Measurements from ENCODE around the gene CC2D1A. TPM values are rescaled to one million over a fixed set of nuclear protein-coding genes. Genes with fewer than 3 reads are reported as not detected.

The CC2D1A gene
- 10 to 100 TPM; 35.5 to 52.1 TPM for total RNA-seq

GRCh38 chr19:13905634-13906520 is at the start of gene CC2D1A, which contains the start of gene BRME1:
TSS of gene CC2D1A (plus strand) at chr19:13906201. CDS start at chr19:13906442, 241 bp downstream.
TSS of gene BRME1 (minus strand) at chr19:13906117. CDS start at chr19:13904892, 1,225 bp downstream.
- WGBS, 2 donors, result 3 to 44% methylated on average over 5 to 63 of the region's 86 CpGs
- H3K36me3 ChIP-seq (replicated peaks in 1 of 2; ENCODE audit: insufficient read depth in 1 of 2, low read depth in 2 of 2), result no peaks in the 10 kb centered on the region
- TF ChIP-seq POLR2A (IDR thresholded peaks at IDR 0.05) (peak in 2 of 3 donors; percentile 70 to 75), CTCF (IDR thresholded peaks at IDR 0.05) (peak in 1 of 7 experiments; percentile 25)
- DNase-seq, result peak; percentile 96 to 97 (median 97)
- H3K9me3 ChIP-seq, result no peaks in the 10 kb centered on the region
- intact Hi-C loops (cut with DNase I), result no loop called here
- peak; percentile 98 for ATAC-seq
- H3K4me1 ChIP-seq, result peaks cover 39% of the 10 kb centered on the region
- peak within 1 kb of the TSS; percentile 63 to 90 (median 78) for H3K27ac ChIP-seq
- H3K27me3 ChIP-seq, result no peaks in the 10 kb centered on the region
- peak within 1 kb of the TSS; percentile 46 to 77 for H3K4me3 ChIP-seq

GRCh38 chr19:13856497-13856896 is 49.5 kb upstream of the CC2D1A start:
- H3K36me3 ChIP-seq (replicated peaks in 1 of 2; ENCODE audit: insufficient read depth in 1 of 2, low read depth in 2 of 2), result no peaks in the 10 kb centered on the region
- no peak for TF ChIP-seq CTCF (IDR thresholded peaks at IDR 0.05)
- no peak for TF ChIP-seq POLR2A (IDR thresholded peaks at IDR 0.05)
- H3K27ac ChIP-seq, result no peak overlapping the region
- no peak for ATAC-seq
- H3K27me3 ChIP-seq, result no peaks in the 10 kb centered on the region
- intact Hi-C loops (cut with DNase I), result no loop called here
- no peak for DNase-seq
- no peaks in the 10 kb centered on the region for H3K9me3 ChIP-seq
- no peak overlapping the region for H3K4me3 ChIP-seq
- peaks cover 6% of the 10 kb centered on the region for H3K4me1 ChIP-seq
- WGBS, 2 donors, result 17 to 42% methylated on average over 2 of the region's 2 CpGs

GRCh38 chr19:13859361-13859880 is 46.6 kb upstream of the CC2D1A start:
- intact Hi-C loops (cut with DNase I), result no loop called here
- Histone ChIP-seq H3K36me3 (replicated peaks in 1 of 2; ENCODE audit: insufficient read depth in 1 of 2, low read depth in 2 of 2) (no peaks in the 10 kb centered on the region), H3K4me1 (peaks cover 14% of the 10 kb centered on the region), H3K27me3 (no peaks in the 10 kb centered on the region), H3K27ac (no peak overlapping the region), H3K4me3 (no peak overlapping the region), H3K9me3 (no peaks in the 10 kb centered on the region)
- peak in 1 of 4 donors; percentile 32 for DNase-seq
- ATAC-seq, result no peak
- no peak for TF ChIP-seq CTCF (IDR thresholded peaks at IDR 0.05)
- no peak for TF ChIP-seq POLR2A (IDR thresholded peaks at IDR 0.05)
- 87 to 92% methylated on average over 3 of the region's 3 CpGs for WGBS, 2 donors

- 78 to 79% methylated on average over 13 of the region's 13 CpGs for WGBS, 2 donors
- H3K9me3 ChIP-seq, result no peaks in the 10 kb centered on the region
- ATAC-seq (no peak), DNase-seq (no peak)
- TF ChIP-seq POLR2A (IDR thresholded peaks at IDR 0.05), result no peak
- no peak for TF ChIP-seq CTCF (IDR thresholded peaks at IDR 0.05)
- H3K27me3 ChIP-seq, result no peaks in the 10 kb centered on the region
- H3K4me3 ChIP-seq, result no peak overlapping the region
- no peaks in the 10 kb centered on the region for H3K36me3 ChIP-seq (replicated peaks in 1 of 2; ENCODE audit: insufficient read depth in 1 of 2, low read depth in 2 of 2)
- peaks cover 20% of the 10 kb centered on the region for H3K4me1 ChIP-seq
- intact Hi-C loops (cut with DNase I), result loop anchor here (5.0 kb wide), 1 partner anchor 74 kb away; no protein-coding TSS in a partner anchor
- peak overlapping the region in 3 of 4 donors; percentile 83 to 90 (median 86) for H3K27ac ChIP-seq
Measured at GRCh38 chr19:13860679-13861391, 45.2 kb upstream of the CC2D1A start.

All from body of pancreas (tissue), 4 donors.